Measurements from ENCODE around the gene CA5A.
"Not testable (repeated sequence)": the region's sequence is repeated elsewhere in the genome, so short reads cannot be mapped to it uniquely, and the experiment has no call there.

CA5A gene

GRCh38 chr16:87868254-87869029, 67.9 kb downstream of the CA5A start:
- TF ChIP-seq POLR2A (IDR thresholded peaks at IDR 0.05; ENCODE audit: low read depth, low read length) = 0 out of 2 replicates have a peak, but pooled peaks have one; percentile 23
- FAIRE-seq = not testable (repeated sequence)

GRCh38 chr16:87865902-87866555, 70.3 kb downstream of the CA5A start:
- not testable (repeated sequence) for FAIRE-seq; DNase-seq (ENCODE audit: insufficient read length)

More at GRCh38 chr16:87868254-87869029, 67.9 kb downstream of the CA5A start:
- peak; percentile 32 for DNase-seq (ENCODE audit: insufficient read length)

GRCh38 chr16:87864331-87864989, 71.9 kb downstream of the CA5A start:
- no peak for FAIRE-seq
- no peak for DNase-seq (ENCODE audit: insufficient read length)
- TF ChIP-seq TAF1 (IDR thresholded peaks at IDR 0.05; ENCODE audit: borderline replicate concordance, low read depth, low read length) (no peak), POLR2AphosphoS5 (IDR thresholded peaks at IDR 0.05; ENCODE audit: low read depth, low read length) (no peak), POLR2A (IDR thresholded peaks at IDR 0.05; ENCODE audit: low read depth, low read length) (no peak)

- DNase-seq (ENCODE audit: insufficient read length); FAIRE-seq: not testable (repeated sequence)
Measured at GRCh38 chr16:87863327-87863635, 73.0 kb downstream of the CA5A start.

GRCh38 chr16:87862597-87863326, 73.6 kb downstream of the CA5A start:
- DNase-seq (ENCODE audit: insufficient read length); FAIRE-seq: not testable (repeated sequence)

GRCh38 chr16:87861300-87862099, 74.8 kb downstream of the CA5A start:
- not testable (repeated sequence) for FAIRE-seq; DNase-seq (ENCODE audit: insufficient read length)

- TF ChIP-seq POLR2A (IDR thresholded peaks at IDR 0.05; ENCODE audit: low read depth, low read length) (0 out of 2 replicates have a peak, but pooled peaks have one; percentile 29), TAF1 (IDR thresholded peaks at IDR 0.05; ENCODE audit: borderline replicate concordance, low read depth, low read length) (no peak)
- FAIRE-seq (peak; percentile 5), DNase-seq (ENCODE audit: insufficient read length) (no peak)
Measured at GRCh38 chr16:87860553-87861299, 75.6 kb downstream of the CA5A start.

GRCh38 chr16:87858151-87858993, 78.0 kb downstream of the CA5A start:
- DNase-seq (ENCODE audit: insufficient read length); FAIRE-seq: not testable (repeated sequence)

- no peak for FAIRE-seq
- DNase-seq (ENCODE audit: insufficient read length) = no peak
- TF ChIP-seq POLR2A (IDR thresholded peaks at IDR 0.05; ENCODE audit: low read depth, low read length) (no peak), POLR2AphosphoS5 (IDR thresholded peaks at IDR 0.05; ENCODE audit: low read depth, low read length) (no peak), TAF1 (IDR thresholded peaks at IDR 0.05; ENCODE audit: borderline replicate concordance, low read depth, low read length) (no peak)
Measured at GRCh38 chr16:87856791-87857228, 79.5 kb downstream of the CA5A start.

GRCh38 chr16:87855852-87856715, 80.2 kb downstream of the CA5A start:
- FAIRE-seq = no peak
- TF ChIP-seq POLR2A (IDR thresholded peaks at IDR 0.05; ENCODE audit: low read depth, low read length) (no peak), TAF1 (IDR thresholded peaks at IDR 0.05; ENCODE audit: borderline replicate concordance, low read depth, low read length) (no peak), POLR2AphosphoS5 (IDR thresholded peaks at IDR 0.05; ENCODE audit: low read depth, low read length) (no peak)
- DNase-seq (ENCODE audit: insufficient read length) = peak; percentile 61
